NT2/D1 (cell line): ENCODE data around the gene PRAMEF8.
"Not testable (repeated sequence)": the region's sequence is repeated elsewhere in the genome, so short reads cannot be mapped to it uniquely, and the experiment has no call there.

Source experiments
- YY1 ChIP-seq: IDR thresholded peaks from 2 replicates; pipeline ENCODE4 v1.6.1; 2011; ENCODE audit not compliant: insufficient read length, insufficient read depth
- ZNF274 ChIP-seq: IDR thresholded peaks from 2 replicates; pipeline ENCODE4 v1.6.1; 2011; ENCODE audit warnings: mild to moderate bottlenecking, low read depth, low read length

GRCh38 chr1:13289030-13289429 lies 4.1 kb upstream of the PRAMEF8 start:
- TF ChIP-seq YY1, ZNF274: not testable (repeated sequence)
